ENCODE measurements around the gene ITGB2.

DNA sequence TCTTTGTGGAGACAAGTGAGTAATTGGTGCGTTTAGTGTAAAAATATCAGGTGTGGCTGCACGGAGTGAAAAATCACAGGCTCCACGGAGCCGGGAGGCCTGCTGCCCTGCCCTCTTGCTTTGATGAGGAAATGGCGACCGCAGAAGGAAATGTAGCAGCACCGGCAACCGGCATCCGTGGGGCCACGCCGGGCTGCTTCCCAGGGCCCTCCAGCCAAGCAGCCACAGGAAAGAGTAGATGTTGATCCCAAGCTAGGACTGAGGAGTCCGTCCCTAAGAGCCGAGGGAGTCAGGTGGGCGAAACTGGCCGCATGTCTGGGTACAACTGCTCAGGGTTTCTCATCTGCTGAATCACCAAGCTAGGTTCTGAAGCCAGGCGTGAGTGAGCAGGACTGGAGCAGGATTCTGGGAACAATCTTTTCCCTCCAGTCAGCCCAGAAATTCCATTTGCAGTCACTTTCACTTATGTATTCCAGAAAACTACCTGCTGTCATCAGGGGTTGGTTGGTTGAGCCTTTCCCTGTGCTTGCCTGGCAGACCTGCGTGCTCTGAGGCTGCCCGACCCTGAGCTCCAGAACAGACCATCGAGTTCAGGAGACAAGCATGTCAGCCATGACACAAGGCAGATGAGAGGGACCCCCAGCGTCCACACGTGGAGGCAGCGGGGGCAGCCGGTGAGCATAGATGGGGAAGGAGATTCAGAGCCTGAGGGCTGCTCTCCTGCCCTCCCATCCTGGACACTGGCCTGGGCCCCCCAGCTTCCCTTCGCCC lies 5.8 kb upstream of the ITGB2 start:
- no peak for TF ChIP-seq POLR2AphosphoS5 (IDR thresholded peaks at IDR 0.05; ENCODE audit: low read depth, low read length)
- TF ChIP-seq, protein P1, sequence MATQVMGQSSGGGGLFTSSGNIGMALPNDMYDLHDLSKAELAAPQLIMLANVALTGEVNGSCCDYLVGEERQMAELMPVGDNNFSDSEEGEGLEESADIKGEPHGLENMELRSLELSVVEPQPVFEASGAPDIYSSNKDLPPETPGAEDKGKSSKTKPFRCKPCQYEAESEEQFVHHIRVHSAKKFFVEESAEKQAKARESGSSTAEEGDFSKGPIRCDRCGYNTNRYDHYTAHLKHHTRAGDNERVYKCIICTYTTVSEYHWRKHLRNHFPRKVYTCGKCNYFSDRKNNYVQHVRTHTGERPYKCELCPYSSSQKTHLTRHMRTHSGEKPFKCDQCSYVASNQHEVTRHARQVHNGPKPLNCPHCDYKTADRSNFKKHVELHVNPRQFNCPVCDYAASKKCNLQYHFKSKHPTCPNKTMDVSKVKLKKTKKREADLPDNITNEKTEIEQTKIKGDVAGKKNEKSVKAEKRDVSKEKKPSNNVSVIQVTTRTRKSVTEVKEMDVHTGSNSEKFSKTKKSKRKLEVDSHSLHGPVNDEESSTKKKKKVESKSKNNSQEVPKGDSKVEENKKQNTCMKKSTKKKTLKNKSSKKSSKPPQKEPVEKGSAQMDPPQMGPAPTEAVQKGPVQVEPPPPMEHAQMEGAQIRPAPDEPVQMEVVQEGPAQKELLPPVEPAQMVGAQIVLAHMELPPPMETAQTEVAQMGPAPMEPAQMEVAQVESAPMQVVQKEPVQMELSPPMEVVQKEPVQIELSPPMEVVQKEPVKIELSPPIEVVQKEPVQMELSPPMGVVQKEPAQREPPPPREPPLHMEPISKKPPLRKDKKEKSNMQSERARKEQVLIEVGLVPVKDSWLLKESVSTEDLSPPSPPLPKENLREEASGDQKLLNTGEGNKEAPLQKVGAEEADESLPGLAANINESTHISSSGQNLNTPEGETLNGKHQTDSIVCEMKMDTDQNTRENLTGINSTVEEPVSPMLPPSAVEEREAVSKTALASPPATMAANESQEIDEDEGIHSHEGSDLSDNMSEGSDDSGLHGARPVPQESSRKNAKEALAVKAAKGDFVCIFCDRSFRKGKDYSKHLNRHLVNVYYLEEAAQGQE (IDR thresholded peaks at IDR 0.05; ENCODE audit: insufficient read depth in 1 of 2, low read depth in 2 of 2, low read length in 2 of 2) = no peak

Data from PFSK-1 (cell line).